ENCODE measurements around the gene ZNF283.

Gene ZNF283

DNA sequence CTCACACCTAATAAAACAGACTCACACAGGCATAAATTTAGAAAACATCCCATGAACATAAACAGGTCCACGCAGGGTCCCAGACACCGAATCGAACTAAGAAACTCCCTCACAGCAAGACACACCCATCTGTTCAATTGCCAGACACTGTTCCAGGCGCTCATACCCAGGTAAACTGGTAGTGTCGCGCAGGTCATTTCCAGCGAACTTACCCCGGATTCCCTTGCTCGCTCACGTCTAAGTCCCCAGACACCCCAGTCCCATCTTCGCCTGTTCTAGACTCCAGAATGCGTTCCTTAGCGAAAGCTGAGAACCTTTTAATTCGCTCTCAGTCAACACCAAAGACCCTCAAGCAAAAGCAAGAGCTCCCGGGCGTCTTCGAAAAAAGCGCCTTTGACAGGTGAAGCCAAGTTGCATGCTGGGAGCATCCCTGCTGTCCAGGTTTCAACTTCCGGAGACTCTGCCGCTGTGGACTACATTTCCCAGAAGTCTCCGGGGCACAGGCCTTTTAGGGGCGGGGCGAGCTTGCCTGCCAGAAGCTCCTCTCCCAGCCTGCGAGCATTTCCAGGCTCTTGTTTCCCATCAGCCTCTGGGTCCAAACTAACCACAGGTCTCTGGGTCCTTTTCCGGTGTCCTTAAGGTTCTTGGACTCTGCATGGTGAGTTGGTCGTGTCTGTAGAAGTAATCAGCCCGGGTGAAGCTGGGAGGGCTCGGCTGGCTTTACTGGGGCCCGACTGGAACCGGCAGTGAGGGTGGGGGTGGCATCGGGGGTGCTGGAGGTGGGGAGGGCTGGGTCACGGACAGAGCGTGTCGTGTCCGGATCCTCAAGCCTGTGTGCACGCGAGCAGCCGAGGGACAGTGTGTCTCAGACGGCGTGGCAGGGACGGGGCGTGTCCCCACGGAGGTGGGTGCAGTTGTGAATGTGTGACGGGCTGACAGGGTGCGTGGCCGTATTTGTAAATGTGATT, at the start of gene ZNF283:
Gene ZNF283 (plus strand): TSS at position 535 of the 968 bp plus-strand sequence. CDS start 6,184 bp downstream, outside the sequence.
- DNase-seq (ENCODE audit: low spot score): peak; percentile 85

- no peak for DNase-seq (ENCODE audit: low spot score)
These were observed 48.5 kb upstream of the ZNF283 start for GRCh38 chr19:43778651-43779050.

- DNase-seq (ENCODE audit: low spot score): peak; percentile 28
These were observed 47.8 kb upstream of the ZNF283 start for GRCh38 chr19:43779147-43779819.

GRCh38 chr19:43779820-43780219, 47.3 kb upstream of the ZNF283 start:
- DNase-seq (ENCODE audit: low spot score): peak; percentile 61

GRCh38 chr19:43780706-43781525, 46.2 kb upstream of the ZNF283 start, which contains the start of gene KCNN4:
Gene KCNN4, minus strand, starts transcription at chr19:43780973. Its CDS starts 112 bp downstream, at chr19:43780861.
- DNase-seq (ENCODE audit: low spot score): peak; percentile 71

- no peak for DNase-seq (ENCODE audit: low spot score)
These were observed 45.4 kb upstream of the ZNF283 start for GRCh38 chr19:43781630-43782310.

GRCh38 chr19:43782311-43782660, 44.8 kb upstream of the ZNF283 start:
- no peak for DNase-seq (ENCODE audit: low spot score)

DNA sequence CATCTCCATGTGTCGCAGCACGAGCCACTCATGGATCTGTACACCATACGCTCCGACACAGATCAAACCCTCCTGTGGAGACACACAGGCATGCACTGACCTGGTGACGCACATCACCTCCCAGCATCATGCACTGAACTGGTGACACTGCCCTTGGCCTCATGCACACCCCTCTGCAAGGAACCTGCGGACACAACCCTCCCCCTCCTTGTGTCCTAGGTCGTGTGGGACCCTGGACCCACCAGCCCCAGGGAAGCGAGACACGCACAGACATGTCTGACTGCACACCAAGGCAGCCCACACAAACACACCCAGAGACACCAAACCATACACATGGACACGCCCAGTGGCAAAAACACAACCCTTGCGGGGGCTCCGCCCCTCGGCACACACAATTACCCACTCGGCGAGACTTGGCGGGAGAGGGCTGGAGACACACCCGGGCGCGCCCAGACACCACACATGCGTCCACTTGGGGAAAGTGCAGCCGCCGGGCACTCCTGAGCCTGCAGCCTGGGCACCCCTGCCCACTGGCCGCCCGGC, 44.4 kb upstream of the ZNF283 start:
- DNase-seq (ENCODE audit: low spot score): peak; percentile 76

- DNase-seq (ENCODE audit: low spot score): no peak
These were observed 43.5 kb upstream of the ZNF283 start for GRCh38 chr19:43783636-43784035.

DNA sequence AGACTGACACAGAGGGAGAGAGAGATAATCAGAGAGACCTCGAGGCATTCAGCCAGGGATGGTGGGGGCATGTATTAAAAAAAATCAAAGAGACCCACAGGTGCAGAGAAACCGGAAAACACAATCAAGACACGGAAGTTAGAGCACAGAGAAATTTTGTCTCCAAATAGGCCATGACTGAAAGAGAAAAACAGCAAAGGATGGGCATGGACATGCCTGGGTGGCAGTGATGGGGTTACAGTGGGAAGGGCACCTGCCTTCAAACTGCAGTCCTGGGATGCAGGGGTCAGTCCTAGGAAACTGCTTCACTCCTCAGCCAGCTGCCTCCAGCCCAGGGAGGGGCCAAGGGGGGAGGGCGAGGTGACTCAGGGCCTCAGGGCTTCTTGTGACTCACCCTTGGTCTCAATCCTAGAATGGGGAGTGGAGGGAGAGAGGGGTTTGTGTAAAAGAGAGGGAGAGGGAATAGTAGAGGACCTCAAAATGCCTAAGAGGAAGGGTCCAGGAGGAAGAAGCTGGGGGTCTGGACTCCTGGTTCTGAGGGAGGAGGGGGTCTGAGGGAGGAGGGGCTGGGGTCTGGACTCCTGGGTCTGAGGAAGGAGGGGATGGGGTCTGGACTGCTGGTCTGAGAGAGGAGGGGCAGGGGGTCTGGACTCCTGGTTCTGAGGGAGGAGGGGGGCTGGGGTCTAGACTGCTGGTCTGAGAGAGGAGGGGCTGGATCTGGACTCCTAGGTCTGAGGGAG, 42.7 kb upstream of the ZNF283 start:
- peak; percentile 74 for DNase-seq (ENCODE audit: low spot score)

DNA sequence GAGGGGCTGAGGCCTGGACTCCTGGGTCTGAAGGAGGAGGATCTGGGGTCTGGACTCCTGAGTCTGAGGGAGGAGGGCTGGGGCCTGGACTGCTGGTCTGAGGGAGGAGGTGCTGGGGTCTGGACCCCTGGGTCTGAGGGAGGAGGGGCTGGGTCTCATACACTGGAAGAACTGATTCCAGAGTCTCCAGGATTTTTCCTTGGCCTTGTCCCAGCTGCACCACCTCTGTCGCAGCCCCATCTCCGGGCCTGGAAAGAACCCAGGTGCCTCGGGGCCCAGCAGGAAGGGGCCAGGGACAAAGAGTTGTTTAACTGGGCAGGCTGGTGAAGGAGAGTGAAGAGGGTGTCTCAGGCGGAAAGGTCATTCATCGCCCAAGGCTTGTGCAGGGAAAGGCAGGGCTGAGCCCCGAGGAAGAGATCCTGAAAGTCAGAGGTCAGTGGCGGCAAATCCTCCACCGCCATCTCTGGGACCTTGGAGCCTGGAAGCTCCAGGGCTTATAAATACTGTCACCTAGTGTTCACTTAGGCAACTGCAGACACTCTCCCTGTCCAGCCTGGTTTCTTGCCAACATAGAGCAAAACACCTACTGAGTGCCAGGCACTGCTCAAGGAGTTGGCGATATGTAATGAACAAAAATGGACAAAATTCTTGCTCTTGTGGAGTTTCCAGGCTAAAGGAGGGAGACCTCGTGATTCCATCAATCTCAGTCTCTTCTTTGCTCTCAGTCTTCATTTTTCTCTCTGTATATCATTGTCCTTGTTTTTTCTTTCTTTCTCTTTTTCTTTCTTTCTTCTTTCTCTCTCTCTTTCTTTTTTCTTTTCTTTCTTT, 41.9 kb upstream of the ZNF283 start:
- DNase-seq (ENCODE audit: low spot score): peak; percentile 88

- no peak for DNase-seq (ENCODE audit: low spot score)
These were observed 40.5 kb upstream of the ZNF283 start for GRCh38 chr19:43786665-43787064.

DNA sequence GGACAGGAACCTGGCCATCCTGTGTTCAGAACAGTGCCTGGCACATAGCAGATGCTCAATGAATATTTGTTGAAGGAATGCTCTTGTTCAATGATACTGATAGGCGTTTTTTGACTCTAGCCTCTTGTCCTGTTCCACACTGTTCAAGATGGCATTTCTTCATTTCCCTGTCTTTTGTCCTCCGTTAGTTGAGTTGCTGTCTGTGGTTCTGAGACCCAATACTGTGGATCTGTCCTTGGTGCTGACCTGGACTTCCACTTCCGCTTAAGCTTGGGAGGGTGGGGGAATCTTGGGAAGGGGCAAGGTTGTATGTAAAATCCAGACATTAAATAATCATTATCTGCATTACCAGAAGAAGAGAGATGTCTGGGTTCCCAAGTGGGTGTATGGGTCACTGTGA, 38.1 kb upstream of the ZNF283 start:
- DNase-seq (ENCODE audit: low spot score): no peak

DNA sequence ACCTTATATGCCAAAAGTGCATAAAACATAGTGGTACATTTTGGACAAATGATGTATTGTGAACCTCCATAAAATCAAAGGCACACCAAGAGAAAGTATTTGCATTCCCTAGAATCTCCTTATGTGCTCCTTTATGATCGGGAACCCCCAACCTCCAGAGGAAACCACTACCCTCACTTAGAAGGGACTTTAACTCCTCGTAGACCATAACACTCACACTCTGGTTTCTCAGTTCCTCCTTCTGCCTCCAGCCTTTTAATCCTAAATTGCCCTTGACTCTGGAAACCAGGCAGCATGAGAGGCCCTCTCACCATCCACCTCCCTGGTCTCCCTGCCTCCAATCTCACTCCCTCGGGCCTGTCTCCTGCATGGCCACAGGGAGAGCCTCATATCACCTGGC, 36.5 kb upstream of the ZNF283 start:
- DNase-seq (ENCODE audit: low spot score): no peak

- no peak for DNase-seq (ENCODE audit: low spot score)
These were observed 30.0 kb upstream of the ZNF283 start for GRCh38 chr19:43797118-43797517.

DNA sequence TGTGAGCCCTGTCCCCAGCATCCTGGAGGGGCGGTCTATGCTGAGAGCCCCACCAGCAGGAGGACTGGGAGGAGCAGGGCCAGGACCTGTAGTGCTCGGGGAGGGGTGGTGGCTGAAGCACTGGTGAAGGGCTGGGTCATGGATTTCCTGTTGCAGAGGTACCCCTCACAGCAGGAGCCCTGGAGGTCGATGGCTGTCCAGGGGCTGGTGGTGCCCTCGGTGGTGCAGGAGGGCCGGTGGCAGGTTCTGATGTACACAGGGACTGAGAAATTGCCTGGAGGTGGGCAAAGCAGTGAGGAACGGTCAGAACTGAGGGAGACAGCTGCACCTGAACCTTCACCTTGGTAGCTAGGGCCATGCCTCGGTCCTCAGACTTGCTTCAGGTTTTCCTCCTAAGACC, 29.6 kb upstream of the ZNF283 start:
- DNase-seq (ENCODE audit: low spot score): no peak

GRCh38 chr19:43798026-43798545, 29.0 kb upstream of the ZNF283 start:
- DNase-seq (ENCODE audit: low spot score): no peak

DNA sequence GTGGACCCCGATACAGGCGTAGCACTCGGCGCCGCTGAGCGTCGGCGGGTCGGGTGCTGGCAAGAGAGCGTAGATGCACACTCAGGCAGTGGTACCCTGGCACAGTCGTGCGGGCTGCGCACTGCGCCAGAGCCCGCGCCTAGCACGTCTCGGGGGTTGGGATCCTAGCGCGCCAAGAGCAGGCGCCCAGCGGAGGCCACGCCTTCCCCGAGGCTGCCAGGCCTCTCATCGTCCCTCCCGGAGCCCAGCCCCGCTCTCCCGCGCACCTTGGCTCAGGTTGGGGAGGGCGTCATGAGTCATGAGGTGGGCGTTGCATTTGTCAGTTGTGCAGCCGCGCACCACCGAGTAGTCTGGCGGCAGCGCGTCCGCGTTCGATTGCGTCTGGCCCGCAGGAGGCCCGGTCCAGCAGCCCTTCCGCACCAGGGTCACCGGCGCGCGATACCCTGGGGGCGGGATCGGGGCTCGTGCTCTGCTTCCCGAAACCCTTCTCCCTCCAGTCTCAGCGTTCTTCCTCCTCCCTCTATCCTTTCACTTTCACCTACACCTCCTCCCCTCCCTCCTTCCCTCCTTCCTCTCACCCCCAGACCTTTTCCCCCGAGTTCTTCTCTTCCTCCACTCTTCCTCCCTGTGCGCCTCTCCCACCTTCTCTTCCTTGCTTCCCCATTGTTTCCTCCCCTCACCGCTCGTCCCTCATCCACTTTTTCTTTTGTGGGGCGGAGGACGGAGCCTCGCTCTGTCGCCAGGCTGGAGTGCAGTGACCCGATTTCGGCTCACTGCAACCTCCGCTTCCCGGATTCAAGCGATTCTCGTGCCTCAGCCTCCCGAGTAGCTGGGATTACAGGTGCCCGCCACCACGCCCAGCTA, 28.3 kb upstream of the ZNF283 start:
- no peak for DNase-seq (ENCODE audit: low spot score)
